Nephron progenitor cell (in vitro differentiated cells): Measurements from ENCODE around the gene CD300A.

ENCODE experiments used
- DNase-seq: peaks from one replicate; pipeline ENCODE4 v3.0.0; 2021
- H3K27ac Mint-ChIP-seq: 2 replicates; pipeline ENCODE4 v1.8.0; 2021; ENCODE audit warnings: mild to moderate bottlenecking, moderate library complexity, mixed read lengths
- H3K27me3 Mint-ChIP-seq: 2 replicates; pipeline ENCODE4 v1.8.0; 2021; ENCODE audit warnings: mild to moderate bottlenecking, low read depth, mixed read lengths; ENCODE audit not compliant: poor library complexity
- H3K36me3 Mint-ChIP-seq: 2 replicates; pipeline ENCODE4 v1.8.0; 2021; ENCODE audit warnings: low read depth, mixed read lengths
- H3K4me1 Mint-ChIP-seq: 2 replicates; pipeline ENCODE4 v1.8.0; 2021; ENCODE audit warnings: mixed read lengths
- H3K4me3 Mint-ChIP-seq: 2 replicates; pipeline ENCODE4 v1.8.0; 2021; ENCODE audit warnings: mild to moderate bottlenecking, moderate library complexity, mixed read lengths
- H3K9me3 Mint-ChIP-seq: 2 replicates; pipeline ENCODE4 v1.8.0; 2021; ENCODE audit warnings: mild to moderate bottlenecking, moderate library complexity, mixed read lengths
- TF ChIP-seq, protein P1 (sequence below): fragments of 200-600 bp; sonication (generic); IDR thresholded peaks from 2 replicates; pipeline ENCODE4 v1.5.0; 2021; ENCODE audit warnings: antibody characterized with exemption

Gene CD300A

DNA sequence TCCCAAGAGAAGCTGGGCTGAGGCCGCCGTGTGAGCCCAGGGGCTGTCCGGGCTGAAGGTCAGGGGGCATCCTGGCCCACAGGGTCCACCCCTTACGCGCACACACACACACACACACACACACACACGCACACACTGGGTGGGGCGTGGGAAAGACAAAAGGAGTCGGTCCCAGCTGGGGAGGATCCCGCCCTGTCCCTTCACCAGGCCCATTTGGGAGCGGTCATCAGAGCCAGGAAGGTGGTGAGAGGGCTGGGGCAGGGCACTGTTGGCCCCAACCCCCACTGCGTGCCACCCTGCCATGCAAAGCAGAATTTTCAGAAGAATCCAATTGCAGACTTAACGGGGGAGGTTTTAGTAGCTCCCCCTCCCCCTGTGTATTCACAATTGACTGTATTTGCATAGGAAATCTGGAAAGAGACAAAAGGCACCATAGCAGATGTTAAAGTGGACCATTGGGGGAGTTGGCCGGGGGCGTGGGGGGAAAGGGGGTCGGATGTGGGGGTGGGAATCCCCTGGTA lies 11.3 kb upstream of the CD300A start:
- Mint-ChIP-seq H3K36me3 (peaks cover 10% of the 10 kb centered on the region), H3K27ac (no peak overlapping the region), H3K9me3 (no peaks in the 10 kb centered on the region), H3K27me3 (peaks cover 46% of the 10 kb centered on the region), H3K4me3 (peak overlapping the region; percentile 56), H3K4me1 (peaks cover 56% of the 10 kb centered on the region)
- TF ChIP-seq, protein P1, sequence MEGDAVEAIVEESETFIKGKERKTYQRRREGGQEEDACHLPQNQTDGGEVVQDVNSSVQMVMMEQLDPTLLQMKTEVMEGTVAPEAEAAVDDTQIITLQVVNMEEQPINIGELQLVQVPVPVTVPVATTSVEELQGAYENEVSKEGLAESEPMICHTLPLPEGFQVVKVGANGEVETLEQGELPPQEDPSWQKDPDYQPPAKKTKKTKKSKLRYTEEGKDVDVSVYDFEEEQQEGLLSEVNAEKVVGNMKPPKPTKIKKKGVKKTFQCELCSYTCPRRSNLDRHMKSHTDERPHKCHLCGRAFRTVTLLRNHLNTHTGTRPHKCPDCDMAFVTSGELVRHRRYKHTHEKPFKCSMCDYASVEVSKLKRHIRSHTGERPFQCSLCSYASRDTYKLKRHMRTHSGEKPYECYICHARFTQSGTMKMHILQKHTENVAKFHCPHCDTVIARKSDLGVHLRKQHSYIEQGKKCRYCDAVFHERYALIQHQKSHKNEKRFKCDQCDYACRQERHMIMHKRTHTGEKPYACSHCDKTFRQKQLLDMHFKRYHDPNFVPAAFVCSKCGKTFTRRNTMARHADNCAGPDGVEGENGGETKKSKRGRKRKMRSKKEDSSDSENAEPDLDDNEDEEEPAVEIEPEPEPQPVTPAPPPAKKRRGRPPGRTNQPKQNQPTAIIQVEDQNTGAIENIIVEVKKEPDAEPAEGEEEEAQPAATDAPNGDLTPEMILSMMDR = no peak
- peak; percentile 31 for DNase-seq

DNA sequence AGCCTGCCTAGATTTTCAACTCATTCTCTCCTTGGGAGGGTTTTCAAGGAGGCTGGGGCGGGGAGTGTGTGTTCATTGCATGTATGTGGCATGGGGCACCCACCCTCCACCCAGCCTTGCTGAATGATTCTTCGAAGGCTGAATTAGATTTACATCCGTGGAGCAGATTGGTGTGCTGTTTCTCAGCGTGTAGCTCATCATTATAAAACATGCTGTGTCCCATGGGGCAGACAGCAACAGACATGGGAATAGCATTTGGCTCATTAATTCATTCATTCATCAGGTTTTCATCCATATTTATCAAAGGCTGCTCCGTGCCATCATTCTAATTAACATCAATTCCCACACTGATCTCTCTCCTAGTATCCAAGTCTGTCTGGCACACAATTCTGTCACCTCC lies 10.6 kb upstream of the CD300A start:
- peaks cover 55% of the 10 kb centered on the region for H3K4me1 Mint-ChIP-seq
- H3K9me3 Mint-ChIP-seq = no peaks in the 10 kb centered on the region
- TF ChIP-seq, protein P1 = no peak
- peak overlapping the region; percentile 37 for H3K4me3 Mint-ChIP-seq
- no peak for DNase-seq
- peaks cover 5% of the 10 kb centered on the region for H3K36me3 Mint-ChIP-seq
- H3K27ac Mint-ChIP-seq = no peak overlapping the region
- peaks cover 48% of the 10 kb centered on the region for H3K27me3 Mint-ChIP-seq

DNA sequence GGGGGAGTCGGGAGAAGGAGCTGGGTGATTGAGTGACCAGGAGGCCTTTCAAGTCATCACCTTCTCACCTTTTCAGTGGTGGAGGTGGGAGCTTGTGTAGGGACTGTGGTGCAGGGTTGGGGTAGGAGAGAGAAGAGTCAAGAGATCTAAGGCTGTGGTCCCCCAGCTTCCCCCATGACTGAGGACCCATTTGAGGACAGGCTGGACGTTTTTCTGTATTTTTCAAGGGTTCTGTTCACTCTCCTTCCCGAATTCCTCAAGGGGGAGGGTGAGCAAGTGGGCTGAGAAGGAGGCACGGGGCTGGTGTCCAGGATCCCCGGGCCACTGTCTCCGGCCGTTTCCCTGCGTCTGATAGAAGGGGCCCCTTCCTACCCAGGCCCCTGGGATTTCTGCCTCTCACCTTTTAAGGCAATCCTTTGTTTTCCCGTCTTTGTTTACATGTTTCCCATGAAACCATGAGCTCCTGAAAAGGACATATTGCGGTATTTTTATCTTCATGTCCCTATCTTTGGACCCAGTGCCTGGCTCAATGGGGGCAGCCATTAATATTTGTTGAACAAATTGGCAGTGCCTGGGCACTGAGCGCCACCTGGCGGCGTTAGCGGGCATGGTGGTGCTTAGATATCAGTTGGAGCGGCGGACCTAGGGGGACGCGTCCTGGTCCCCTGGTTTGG lies 9.2 kb upstream of the CD300A start:
- TF ChIP-seq, protein P1 = peak; percentile 98
- H3K36me3 Mint-ChIP-seq = no peaks in the 10 kb centered on the region
- H3K9me3 Mint-ChIP-seq = no peaks in the 10 kb centered on the region
- peaks cover 45% of the 10 kb centered on the region for H3K4me1 Mint-ChIP-seq
- H3K27ac Mint-ChIP-seq = peak overlapping the region; percentile 67
- peak overlapping the region; percentile 32 for H3K4me3 Mint-ChIP-seq
- DNase-seq = peak; percentile 84
- H3K27me3 Mint-ChIP-seq = peaks cover 45% of the 10 kb centered on the region

DNA sequence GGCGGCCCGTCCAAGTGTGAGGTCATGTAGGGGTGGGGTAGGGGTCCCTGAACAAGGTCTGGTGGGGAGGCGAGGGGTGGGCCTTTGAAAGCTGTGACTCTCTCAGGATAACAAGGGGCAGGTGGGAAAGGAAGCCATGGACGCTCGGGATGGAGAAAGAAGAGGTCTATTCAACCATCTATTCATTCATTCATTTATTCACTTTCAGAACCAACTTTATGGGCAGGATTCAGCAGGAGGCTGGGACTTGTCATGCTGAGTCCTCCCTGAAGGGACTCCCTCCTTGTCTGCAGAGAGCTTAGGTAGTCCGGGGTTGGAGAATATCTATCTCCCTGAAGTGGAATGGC lies 8.6 kb upstream of the CD300A start:
- Mint-ChIP-seq H3K27ac (no peak overlapping the region), H3K4me3 (no peak overlapping the region), H3K4me1 (peaks cover 40% of the 10 kb centered on the region), H3K27me3 (peaks cover 42% of the 10 kb centered on the region), H3K9me3 (no peaks in the 10 kb centered on the region), H3K36me3 (no peaks in the 10 kb centered on the region)
- no peak for DNase-seq
- TF ChIP-seq, protein P1 = no peak

DNA sequence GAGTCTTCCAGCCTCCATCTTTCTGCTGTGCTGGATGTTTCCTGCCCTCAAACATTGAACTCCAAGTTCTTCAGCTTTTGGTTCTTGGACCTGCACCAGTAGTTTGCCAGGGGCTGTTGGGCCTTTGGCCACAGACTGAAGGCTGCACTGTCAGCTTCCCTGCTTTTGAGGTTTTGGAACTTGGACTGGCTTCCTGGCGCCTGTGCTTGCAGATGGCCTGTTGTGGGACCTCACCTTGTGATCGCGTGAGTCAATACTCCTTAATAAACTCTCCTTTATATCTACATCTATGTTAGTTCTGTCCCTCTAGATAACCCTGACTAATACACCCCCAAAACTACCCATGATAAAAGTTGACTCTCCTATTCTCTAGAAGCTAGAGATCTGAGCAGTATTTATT lies 7.6 kb upstream of the CD300A start:
- Mint-ChIP-seq H3K27me3 (peaks cover 34% of the 10 kb centered on the region), H3K36me3 (no peaks in the 10 kb centered on the region), H3K4me1 (peaks cover 33% of the 10 kb centered on the region), H3K27ac (no peak overlapping the region), H3K4me3 (no peak overlapping the region), H3K9me3 (no peaks in the 10 kb centered on the region)
- no peak for DNase-seq
- TF ChIP-seq, protein P1 = no peak

DNA sequence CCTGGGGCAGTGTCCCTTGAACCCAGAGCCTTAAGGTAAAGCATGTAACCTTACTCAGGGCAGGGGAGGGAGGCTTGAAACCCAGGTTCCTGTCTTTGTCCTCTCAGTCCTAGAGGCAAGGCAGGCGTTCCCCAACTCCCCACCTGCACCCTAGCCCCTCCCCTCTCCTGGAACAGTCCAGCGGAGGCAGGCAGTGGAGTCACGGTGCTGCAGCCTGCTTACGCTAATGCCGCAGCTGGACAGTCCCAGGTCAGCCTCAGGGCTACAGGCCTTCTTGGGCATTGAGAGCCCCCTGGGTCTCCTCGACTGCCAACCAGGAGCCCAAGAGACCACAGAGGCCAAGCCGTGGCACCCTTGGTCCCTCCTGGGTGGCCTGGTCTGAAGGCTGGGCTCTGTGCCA lies 6.8 kb upstream of the CD300A start:
- TF ChIP-seq, protein P1 = no peak

More for the DNA sequence above, 6.8 kb upstream of the CD300A start:
- no peak overlapping the region for H3K27ac Mint-ChIP-seq
- DNase-seq = no peak
- H3K4me1 Mint-ChIP-seq = peaks cover 28% of the 10 kb centered on the region
- H3K9me3 Mint-ChIP-seq = no peaks in the 10 kb centered on the region
- no peak overlapping the region for H3K4me3 Mint-ChIP-seq
- H3K36me3 Mint-ChIP-seq = no peaks in the 10 kb centered on the region
- H3K27me3 Mint-ChIP-seq = peaks cover 34% of the 10 kb centered on the region
